BE2C (cell line): Measurements from ENCODE around the gene ZBED2. TPM values are rescaled to one million over a fixed set of nuclear protein-coding genes. Genes with fewer than 3 reads are reported as not detected.
"Not testable (repeated sequence)": the region's sequence is repeated elsewhere in the genome, so short reads cannot be mapped to it uniquely, and the experiment has no call there.

Experiments
- DNase-seq: peaks from one replicate; pipeline ENCODE4 v3.0.0-alpha.2; 2020
- H3K27me3 ChIP-seq: fragments of 250-450 bp; sonication (Bioruptor Pico); 2 replicates; pipeline ENCODE4 v1.5.1; 2020; ENCODE audit warnings: mild to moderate bottlenecking
- H3K36me3 ChIP-seq: fragments of 250-450 bp; sonication (Bioruptor Pico); 2 replicates; pipeline ENCODE4 v1.5.1; 2020; ENCODE audit warnings: mild to moderate bottlenecking
- H3K4me1 ChIP-seq: fragments of 250-450 bp; sonication (Bioruptor Pico); 2 replicates; pipeline ENCODE4 v1.5.1; 2020
- H3K4me3 ChIP-seq: 2 replicates; pipeline ENCODE4 v1.5.1; 2011; ENCODE audit warnings: low read depth, low read length
- H3K9me3 ChIP-seq: fragments of 250-450 bp; sonication (Bioruptor Pico); 2 replicates; pipeline ENCODE4 v1.5.1; 2020
- CTCF ChIP-seq: IDR thresholded peaks from 2 replicates; pipeline ENCODE4 v1.5.1; 2012; ENCODE audit warnings: mild to moderate bottlenecking, low read depth, low read length
- polyA plus RNA-seq: library from polyadenylated mRNA; unstranded; fragments of >200 nt; gene quantifications from one replicate; pipeline ENCODE4 v1.2.1, GENCODE V29; 2012; ENCODE audit warnings: low read depth, missing spikeins; ENCODE audit not compliant: insufficient read length, insufficient read depth

The ZBED2 gene
- not detected for polyA plus RNA-seq

- Histone ChIP-seq H3K4me3 (no peak within 1 kb of the TSS), H3K27me3 (peaks cover 11% of the 10 kb centered on the region; the same call in 1 of the 2 replicates), H3K4me1 (no peaks in the 10 kb centered on the region), H3K36me3 (no peaks in the 10 kb centered on the region), H3K9me3 (no peaks in the 10 kb centered on the region)
- DNase-seq = no peak
- TF ChIP-seq CTCF = no peak
These were observed at the start of gene ZBED2 for GRCh38 chr3:111595232-111595631. ZBED2 (minus strand) TSS chr3:111595346; CDS start chr3:111594201, 1,145 bp downstream.

- no peaks in the 10 kb centered on the region for H3K9me3 ChIP-seq
- H3K4me1 ChIP-seq = no peaks in the 10 kb centered on the region
- no peaks in the 10 kb centered on the region for H3K36me3 ChIP-seq
- no peak for TF ChIP-seq CTCF
- no peak overlapping the region for H3K4me3 ChIP-seq
- no peak for DNase-seq
- no peaks in the 10 kb centered on the region; the same call in 1 of the 2 replicates for H3K27me3 ChIP-seq
These were observed 44.2 kb upstream of the ZBED2 start for GRCh38 chr3:111639316-111639715.

GRCh38 chr3:111636366-111636885 lies 41.3 kb upstream of the ZBED2 start:
- H3K9me3 ChIP-seq = no peaks in the 10 kb centered on the region
- no peaks in the 10 kb centered on the region; the same call in 1 of the 2 replicates for H3K27me3 ChIP-seq
- H3K4me1 ChIP-seq = no peaks in the 10 kb centered on the region
- H3K36me3 ChIP-seq = no peaks in the 10 kb centered on the region
- no peak for TF ChIP-seq CTCF
- DNase-seq = no peak
- no peak overlapping the region for H3K4me3 ChIP-seq

GRCh38 chr3:111635403-111635802 lies 40.3 kb upstream of the ZBED2 start:
- H3K36me3 ChIP-seq = no peaks in the 10 kb centered on the region
- no peaks in the 10 kb centered on the region; the same call in 1 of the 2 replicates for H3K27me3 ChIP-seq
- H3K4me1 ChIP-seq = no peaks in the 10 kb centered on the region
- no peaks in the 10 kb centered on the region for H3K9me3 ChIP-seq
- no peak overlapping the region for H3K4me3 ChIP-seq
- DNase-seq = no peak
- no peak for TF ChIP-seq CTCF

- DNase-seq, H3K4me3 ChIP-seq, H3K27me3 ChIP-seq, H3K9me3 ChIP-seq, H3K4me1 ChIP-seq, H3K36me3 ChIP-seq: not testable (repeated sequence)
These were observed 35.5 kb upstream of the ZBED2 start for GRCh38 chr3:111630638-111631037.

- not testable (repeated sequence) for H3K4me1 ChIP-seq, H3K27me3 ChIP-seq, H3K9me3 ChIP-seq, H3K36me3 ChIP-seq, DNase-seq, H3K4me3 ChIP-seq
These were observed 33.9 kb upstream of the ZBED2 start for GRCh38 chr3:111629018-111629417.

GRCh38 chr3:111627092-111627491 lies 31.9 kb upstream of the ZBED2 start:
- Histone ChIP-seq H3K9me3 (no peaks in the 10 kb centered on the region), H3K4me1 (no peaks in the 10 kb centered on the region), H3K27me3 (peaks cover 5% of the 10 kb centered on the region), H3K36me3 (no peaks in the 10 kb centered on the region), H3K4me3 (no peak overlapping the region)
- no peak for DNase-seq
- TF ChIP-seq CTCF = no peak
